HepG2 (cell line): Measurements from ENCODE around the gene CXXC5. TPM values are rescaled to one million over a fixed set of nuclear protein-coding genes. Genes with fewer than 3 reads are reported as not detected.

Experiments used
- AKAP8 ChIP-seq: sonication (generic); formaldehyde crosslinking; IDR thresholded peaks from 2 replicates; pipeline ENCODE4 v1.5.1; 2020; ENCODE audit warnings: mild to moderate bottlenecking, missing genetic modification reagents
- CHD4 ChIP-seq: fragments of 200-600 bp; sonication (generic); IDR thresholded peaks from 2 replicates; pipeline ENCODE4 v1.7.0; 2017; ENCODE audit warnings: mild to moderate bottlenecking, low read length, borderline replicate concordance
- EED ChIP-seq: sonication (generic); formaldehyde crosslinking; IDR thresholded peaks from 2 replicates; pipeline ENCODE4 v1.5.0; 2020; ENCODE audit warnings: mild to moderate bottlenecking, missing genetic modification reagents
- ERF ChIP-seq: IDR thresholded peaks from 2 replicates; pipeline ENCODE4 v1.6.1; 2018; ENCODE audit warnings: missing biosample characterization, missing genetic modification reagents
- GATAD2A ChIP-seq: IDR thresholded peaks from 2 replicates; pipeline ENCODE4 v1.6.1; 2016
- HOXA3 ChIP-seq: sonication (generic); formaldehyde crosslinking; IDR thresholded peaks from 2 replicates; pipeline ENCODE4 v1.5.0; 2020; ENCODE audit warnings: missing genetic modification reagents
- HOXA5 ChIP-seq: sonication (generic); formaldehyde crosslinking; IDR thresholded peaks from 2 replicates; pipeline ENCODE4 v1.4.0; 2020; ENCODE audit warnings: missing genetic modification reagents
- KDM5B ChIP-seq: sonication (generic); formaldehyde crosslinking; IDR thresholded peaks from 2 replicates; pipeline ENCODE4 v1.4.0; 2020; ENCODE audit warnings: missing genetic modification reagents, mild to moderate bottlenecking, borderline replicate concordance
- MTF1 ChIP-seq: sonication (generic); formaldehyde crosslinking; IDR thresholded peaks from 2 replicates; pipeline ENCODE4 v1.5.0; 2020; ENCODE audit warnings: missing genetic modification reagents
- NCOA2 ChIP-seq: sonication (generic); formaldehyde crosslinking; IDR thresholded peaks from 2 replicates; pipeline ENCODE4 v1.8.0; 2022; ENCODE audit warnings: inconsistent platforms
- PITX1 ChIP-seq: sonication (generic); formaldehyde crosslinking; IDR thresholded peaks from 2 replicates; pipeline ENCODE4 v1.5.1; 2020; ENCODE audit warnings: mild to moderate bottlenecking, missing genetic modification reagents
- RBM39 ChIP-seq: fragments of 200-400 bp; formaldehyde crosslinking; IDR thresholded peaks from one replicate; pipeline ENCODE4 v1.6.1; 2018; ENCODE audit warnings: antibody characterized with exemption, mild to moderate bottlenecking, low read depth, low read length; ENCODE audit not compliant: poor library complexity, severe bottlenecking
- REPIN1 ChIP-seq: sonication (generic); formaldehyde crosslinking; IDR thresholded peaks from 2 replicates; pipeline ENCODE4 v1.8.0; 2022; ENCODE audit warnings: missing genetic modification reagents, low read depth, mild to moderate bottlenecking, borderline replicate concordance
- SOX6 ChIP-seq, 2 experiments: fragments of 450-650 bp in 1 of 2; sonication (generic) in 1 of 2; formaldehyde crosslinking in 1 of 2; IDR thresholded peaks; 2 replicates each; pipeline versions ENCODE4 v1.4.0 to v1.6.1; 2017 to 2020; ENCODE audit warnings: antibody characterized with exemption in 1 of 2, mild to moderate bottlenecking in 1 of 2, missing genetic modification reagents in 1 of 2
- TMF1 ChIP-seq: sonication (generic); formaldehyde crosslinking; IDR thresholded peaks from 2 replicates; pipeline ENCODE4 v1.8.1; 2022; ENCODE audit warnings: low read depth, missing genetic modification reagents
- TP53 ChIP-seq: sonication (generic); formaldehyde crosslinking; conservative IDR thresholded peaks from 2 replicates; pipeline ENCODE4 v1.4.0; 2020; ENCODE audit warnings: missing genetic modification reagents
- ZBTB7B ChIP-seq: sonication (generic); formaldehyde crosslinking; IDR thresholded peaks from 2 replicates; pipeline ENCODE4 v1.4.0; 2020; ENCODE audit warnings: missing genetic modification reagents
- ZFX ChIP-seq: sonication (generic); formaldehyde crosslinking; IDR thresholded peaks from 2 replicates; pipeline ENCODE4 v1.4.0; 2020; ENCODE audit warnings: mild to moderate bottlenecking, low read depth, missing genetic modification reagents, moderate library complexity
- ZNF460 ChIP-seq: sonication (generic); formaldehyde crosslinking; IDR thresholded peaks from 2 replicates; pipeline ENCODE4 v1.5.1; 2020; ENCODE audit warnings: missing genetic modification reagents, mild to moderate bottlenecking, borderline replicate concordance
- ZNF501 ChIP-seq: sonication (generic); formaldehyde crosslinking; IDR thresholded peaks from 2 replicates; pipeline ENCODE4 v1.5.1; 2020; ENCODE audit warnings: mild to moderate bottlenecking, moderate library complexity, missing genetic modification reagents
- ZNF7 ChIP-seq: IDR thresholded peaks from 2 replicates; pipeline ENCODE4 v1.6.1; 2016; ENCODE audit warnings: missing biosample characterization, missing genetic modification reagents
- ZNF777 ChIP-seq: sonication (generic); formaldehyde crosslinking; IDR thresholded peaks from 2 replicates; pipeline ENCODE4 v1.4.0; 2020; ENCODE audit warnings: missing genetic modification reagents
- polyA plus RNA-seq, 8 experiments: library from polyadenylated mRNA; depleted of rRNA in 3 of 8; stranded (reverse) in 7 of 8; unstranded in 1 of 8; fragments of >200 nt; fragmentation: Illumina TruSeq in 4 of 8; extraction: Trizol in 4 of 8; gene quantifications; 2 replicates each; pipeline versions ENCODE4 v1.2.1 to v1.2.3, GENCODE V29; 2011 to 2016; ENCODE audit warnings: low read depth in 4 of 8, missing spikeins in 1 of 8, mixed read lengths in 1 of 8; ENCODE audit not compliant: insufficient read depth in 1 of 8
- total RNA-seq, 5 experiments: library from RNA; depleted of rRNA; stranded (reverse); fragments of >200 nt; fragmentation: Illumina TruSeq; extraction: Trizol; gene quantifications; 2 replicates each; pipeline ENCODE4 v1.2.3, GENCODE V29; 2016; ENCODE audit warnings: low read depth in 1 of 5
- TF ChIP-seq, protein P1 (sequence below): IDR thresholded peaks from 2 replicates; pipeline ENCODE4 v1.6.1; 2012; ENCODE audit warnings: inconsistent platforms
- TF ChIP-seq, protein P2 (sequence below): sonication (generic); formaldehyde crosslinking; IDR thresholded peaks from 2 replicates; pipeline ENCODE4 v1.8.1; 2022; ENCODE audit warnings: mild to moderate bottlenecking, missing genetic modification reagents
- TF ChIP-seq, protein P3 (sequence below): sonication (generic); formaldehyde crosslinking; IDR thresholded peaks from 2 replicates; pipeline ENCODE4 v1.4.0; 2020; ENCODE audit warnings: mild to moderate bottlenecking, missing genetic modification reagents
- TF ChIP-seq, protein P4 (sequence below): sonication (generic); formaldehyde crosslinking; IDR thresholded peaks from 2 replicates; pipeline ENCODE4 v1.5.0; 2020; ENCODE audit warnings: missing genetic modification reagents

Gene CXXC5
- total and polyA plus RNA-seq, 2 of the 13 experiments (the other 11 are each of a cell fraction or from before 2014, with no cell fraction given) = 32.3 to 33.0 TPM

DNA sequence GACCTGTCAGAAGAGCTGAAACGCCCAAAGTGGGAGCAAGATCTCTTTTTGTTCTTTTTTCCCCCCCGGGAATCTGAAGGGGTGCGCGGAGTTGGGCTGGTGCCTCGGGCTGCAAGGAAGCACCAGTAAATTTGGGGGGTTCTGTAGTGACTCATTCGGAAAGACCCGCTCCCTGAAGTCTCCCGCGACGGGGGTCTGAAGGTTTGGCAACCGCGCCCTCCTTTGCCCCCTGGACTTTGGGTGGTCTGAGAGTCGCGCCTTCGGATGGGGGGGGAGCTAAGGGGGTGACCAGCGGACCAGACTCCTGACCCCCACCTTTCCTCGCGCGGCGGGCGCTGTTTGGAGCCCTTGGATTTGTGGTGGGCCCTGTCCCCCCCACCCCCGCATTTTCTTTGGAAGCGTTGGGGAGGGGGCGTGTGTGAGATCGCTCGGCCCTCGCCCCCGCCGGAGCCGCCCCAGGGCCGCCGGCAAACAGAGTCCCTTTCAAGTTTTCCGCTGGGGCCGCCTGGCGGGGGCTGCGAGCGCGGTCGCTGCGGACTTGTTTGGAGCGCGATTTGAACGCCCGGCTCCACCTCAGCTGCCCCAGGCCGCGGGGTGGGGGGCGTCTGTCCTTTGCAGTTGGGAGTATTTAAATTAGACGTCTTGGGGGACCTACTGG, 2.0 kb downstream of the CXXC5 start (continued):
- TF ChIP-seq NCOA2 (CRISPR knock-in tag) (0 out of 2 replicates have a peak, but pooled peaks have one; percentile 19), ZNF460 (no peak), KDM5B (CRISPR knock-in tag) (no peak), ZNF777 (no peak), TP53 (CRISPR knock-in tag) (no peak), CHD4 (no peak), GATAD2A (CRISPR knock-in tag) (peak; percentile 34; the same call in 1 of the 2 replicates), TMF1 (no peak), ZNF501 (no peak), MTF1 (CRISPR knock-in tag) (no peak), HOXA5 (CRISPR knock-in tag) (no peak), ZNF7 (no peak), ERF (CRISPR knock-in tag) (0 out of 2 replicates have a peak, but pooled peaks have one; percentile 26), RBM39 (no peak), ZFX (CRISPR knock-in tag) (no peak; the same call in 1 of the 2 replicates), SOX6 (IDR thresholded peaks at IDR 0.05) (no peak), SOX6 (CRISPR knock-in tag; IDR thresholded peaks at IDR 0.05) (peak; percentile 33; the same call in 1 of the 2 replicates), HOXA3 (CRISPR knock-in tag) (no peak), AKAP8 (no peak; the same call in 1 of the 2 replicates), PITX1 (CRISPR knock-in tag) (peak; percentile 20; the same call in 1 of the 2 replicates), ZBTB7B (CRISPR knock-in tag) (peak; percentile 96), EED (CRISPR knock-in tag) (no peak), REPIN1 (0 out of 2 replicates have a peak, but pooled peaks have one; percentile 25)
- TF ChIP-seq, protein P1, sequence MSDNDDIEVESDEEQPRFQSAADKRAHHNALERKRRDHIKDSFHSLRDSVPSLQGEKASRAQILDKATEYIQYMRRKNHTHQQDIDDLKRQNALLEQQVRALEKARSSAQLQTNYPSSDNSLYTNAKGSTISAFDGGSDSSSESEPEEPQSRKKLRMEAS = peak; percentile 49; the same call in 1 of the 2 replicates
- TF ChIP-seq, protein P2, sequence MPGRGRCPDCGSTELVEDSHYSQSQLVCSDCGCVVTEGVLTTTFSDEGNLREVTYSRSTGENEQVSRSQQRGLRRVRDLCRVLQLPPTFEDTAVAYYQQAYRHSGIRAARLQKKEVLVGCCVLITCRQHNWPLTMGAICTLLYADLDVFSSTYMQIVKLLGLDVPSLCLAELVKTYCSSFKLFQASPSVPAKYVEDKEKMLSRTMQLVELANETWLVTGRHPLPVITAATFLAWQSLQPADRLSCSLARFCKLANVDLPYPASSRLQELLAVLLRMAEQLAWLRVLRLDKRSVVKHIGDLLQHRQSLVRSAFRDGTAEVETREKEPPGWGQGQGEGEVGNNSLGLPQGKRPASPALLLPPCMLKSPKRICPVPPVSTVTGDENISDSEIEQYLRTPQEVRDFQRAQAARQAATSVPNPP (CRISPR knock-in tag) = no peak
- TF ChIP-seq, protein P3, sequence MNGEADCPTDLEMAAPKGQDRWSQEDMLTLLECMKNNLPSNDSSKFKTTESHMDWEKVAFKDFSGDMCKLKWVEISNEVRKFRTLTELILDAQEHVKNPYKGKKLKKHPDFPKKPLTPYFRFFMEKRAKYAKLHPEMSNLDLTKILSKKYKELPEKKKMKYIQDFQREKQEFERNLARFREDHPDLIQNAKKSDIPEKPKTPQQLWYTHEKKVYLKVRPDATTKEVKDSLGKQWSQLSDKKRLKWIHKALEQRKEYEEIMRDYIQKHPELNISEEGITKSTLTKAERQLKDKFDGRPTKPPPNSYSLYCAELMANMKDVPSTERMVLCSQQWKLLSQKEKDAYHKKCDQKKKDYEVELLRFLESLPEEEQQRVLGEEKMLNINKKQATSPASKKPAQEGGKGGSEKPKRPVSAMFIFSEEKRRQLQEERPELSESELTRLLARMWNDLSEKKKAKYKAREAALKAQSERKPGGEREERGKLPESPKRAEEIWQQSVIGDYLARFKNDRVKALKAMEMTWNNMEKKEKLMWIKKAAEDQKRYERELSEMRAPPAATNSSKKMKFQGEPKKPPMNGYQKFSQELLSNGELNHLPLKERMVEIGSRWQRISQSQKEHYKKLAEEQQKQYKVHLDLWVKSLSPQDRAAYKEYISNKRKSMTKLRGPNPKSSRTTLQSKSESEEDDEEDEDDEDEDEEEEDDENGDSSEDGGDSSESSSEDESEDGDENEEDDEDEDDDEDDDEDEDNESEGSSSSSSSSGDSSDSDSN = peak; percentile 35; the same call in 1 of the 2 replicates
- TF ChIP-seq, protein P4, sequence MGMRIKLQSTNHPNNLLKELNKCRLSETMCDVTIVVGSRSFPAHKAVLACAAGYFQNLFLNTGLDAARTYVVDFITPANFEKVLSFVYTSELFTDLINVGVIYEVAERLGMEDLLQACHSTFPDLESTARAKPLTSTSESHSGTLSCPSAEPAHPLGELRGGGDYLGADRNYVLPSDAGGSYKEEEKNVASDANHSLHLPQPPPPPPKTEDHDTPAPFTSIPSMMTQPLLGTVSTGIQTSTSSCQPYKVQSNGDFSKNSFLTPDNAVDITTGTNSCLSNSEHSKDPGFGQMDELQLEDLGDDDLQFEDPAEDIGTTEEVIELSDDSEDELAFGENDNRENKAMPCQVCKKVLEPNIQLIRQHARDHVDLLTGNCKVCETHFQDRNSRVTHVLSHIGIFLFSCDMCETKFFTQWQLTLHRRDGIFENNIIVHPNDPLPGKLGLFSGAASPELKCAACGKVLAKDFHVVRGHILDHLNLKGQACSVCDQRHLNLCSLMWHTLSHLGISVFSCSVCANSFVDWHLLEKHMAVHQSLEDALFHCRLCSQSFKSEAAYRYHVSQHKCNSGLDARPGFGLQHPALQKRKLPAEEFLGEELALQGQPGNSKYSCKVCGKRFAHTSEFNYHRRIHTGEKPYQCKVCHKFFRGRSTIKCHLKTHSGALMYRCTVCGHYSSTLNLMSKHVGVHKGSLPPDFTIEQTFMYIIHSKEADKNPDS (CRISPR knock-in tag) = no peak
